ENCODE data around the gene UBFD1. TPM values are rescaled to one million over a fixed set of nuclear protein-coding genes. Genes with fewer than 3 reads are reported as not detected.

UBFD1 gene
- total RNA-seq, 1 experiment from 2014 or later: 89.6 TPM

GRCh38 chr16:23515881-23516280, 41.6 kb upstream of the UBFD1 start:
- ChIA-PET POLR2A (no interaction called here), CTCF (no interaction called here), RAD21 (ENCODE audit: low non-redundant PET in 1 of 2, low total read pairs in 2 of 2, uncharacterized antibody in 2 of 2, unreplicated experiment in 2 of 2) (no interaction called here)
- Histone ChIP-seq H3K27me3 (ENCODE audit: insufficient read depth, low read length) (no peaks in the 10 kb centered on the region), H3K4me1 (ENCODE audit: control insufficient read depth in 1 of 2, insufficient read depth in 2 of 2, low read length in 2 of 2) (peaks cover under 1% of the 10 kb centered on the region in 2 experiments; a peak in 1 of 4 replicates), H3K9ac (ENCODE audit: low read length) (no peak overlapping the region), H3K4me2 (ENCODE audit: low read length) (no peak overlapping the region), H3K79me2 (ENCODE audit: insufficient read depth, low read length) (no peaks in the 10 kb centered on the region), H3K9me2 (ENCODE audit: insufficient read depth) (no peaks in the 10 kb centered on the region), H3K36me3 (ENCODE audit: control insufficient read depth in 1 of 2, insufficient read depth in 2 of 2, low read length in 2 of 2) (peaks cover 0 to 7% of the 10 kb centered on the region in 2 experiments; a peak in 3 of 4 replicates), H3K4me3 (replicated peaks in 1 of 2; ENCODE audit: low read depth in 1 of 2, low read length in 2 of 2) (no peak overlapping the region), H4K20me1 (ENCODE audit: insufficient read depth) (no peaks in the 10 kb centered on the region), H3K9me3 (ENCODE audit: control insufficient read depth in 1 of 2, insufficient read depth in 1 of 2, low read depth in 1 of 2, low read length in 2 of 2) (no peaks in the 10 kb centered on the region), H3K27ac (ENCODE audit: low read depth, low read length) (no peak overlapping the region), H2AFZ (ENCODE audit: low read depth, low read length, poor library complexity, severe bottlenecking) (no peak overlapping the region)
- intact Hi-C loops (cut with micrococcal nuclease): no loop called here
- TF ChIP-seq CEBPB (IDR thresholded peaks at IDR 0.05; ENCODE audit: low read depth): no peak
- no peak for TF ChIP-seq EZH2phosphoT487 (IDR thresholded peaks at IDR 0.05; ENCODE audit: borderline replicate concordance)
- no peak for TF ChIP-seq TCF7L2 (IDR thresholded peaks at IDR 0.05; ENCODE audit: borderline replicate concordance, extremely low read depth, insufficient read depth, insufficient read length)
- no peak for TF ChIP-seq SP1 (IDR thresholded peaks at IDR 0.05; ENCODE audit: low read depth)
- no peak for TF ChIP-seq SRF (IDR thresholded peaks at IDR 0.05; ENCODE audit: low read depth)
- TF ChIP-seq, protein P1, sequence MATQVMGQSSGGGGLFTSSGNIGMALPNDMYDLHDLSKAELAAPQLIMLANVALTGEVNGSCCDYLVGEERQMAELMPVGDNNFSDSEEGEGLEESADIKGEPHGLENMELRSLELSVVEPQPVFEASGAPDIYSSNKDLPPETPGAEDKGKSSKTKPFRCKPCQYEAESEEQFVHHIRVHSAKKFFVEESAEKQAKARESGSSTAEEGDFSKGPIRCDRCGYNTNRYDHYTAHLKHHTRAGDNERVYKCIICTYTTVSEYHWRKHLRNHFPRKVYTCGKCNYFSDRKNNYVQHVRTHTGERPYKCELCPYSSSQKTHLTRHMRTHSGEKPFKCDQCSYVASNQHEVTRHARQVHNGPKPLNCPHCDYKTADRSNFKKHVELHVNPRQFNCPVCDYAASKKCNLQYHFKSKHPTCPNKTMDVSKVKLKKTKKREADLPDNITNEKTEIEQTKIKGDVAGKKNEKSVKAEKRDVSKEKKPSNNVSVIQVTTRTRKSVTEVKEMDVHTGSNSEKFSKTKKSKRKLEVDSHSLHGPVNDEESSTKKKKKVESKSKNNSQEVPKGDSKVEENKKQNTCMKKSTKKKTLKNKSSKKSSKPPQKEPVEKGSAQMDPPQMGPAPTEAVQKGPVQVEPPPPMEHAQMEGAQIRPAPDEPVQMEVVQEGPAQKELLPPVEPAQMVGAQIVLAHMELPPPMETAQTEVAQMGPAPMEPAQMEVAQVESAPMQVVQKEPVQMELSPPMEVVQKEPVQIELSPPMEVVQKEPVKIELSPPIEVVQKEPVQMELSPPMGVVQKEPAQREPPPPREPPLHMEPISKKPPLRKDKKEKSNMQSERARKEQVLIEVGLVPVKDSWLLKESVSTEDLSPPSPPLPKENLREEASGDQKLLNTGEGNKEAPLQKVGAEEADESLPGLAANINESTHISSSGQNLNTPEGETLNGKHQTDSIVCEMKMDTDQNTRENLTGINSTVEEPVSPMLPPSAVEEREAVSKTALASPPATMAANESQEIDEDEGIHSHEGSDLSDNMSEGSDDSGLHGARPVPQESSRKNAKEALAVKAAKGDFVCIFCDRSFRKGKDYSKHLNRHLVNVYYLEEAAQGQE (IDR thresholded peaks at IDR 0.05; ENCODE audit: low read depth): no peak
- no peak for TF ChIP-seq POLR2A (IDR thresholded peaks at IDR 0.05; ENCODE audit: borderline replicate concordance, extremely low read depth, insufficient read depth, insufficient read length)
- BruUV-seq (replicated peaks): no TSS peak
- no peak for DNase-seq (ENCODE audit: low read depth, low spot score)
- ATAC-seq: no peak

Data from HCT116 (cell line).